ENCODE data around the gene ZNF71.

The ZNF71 gene

DNA sequence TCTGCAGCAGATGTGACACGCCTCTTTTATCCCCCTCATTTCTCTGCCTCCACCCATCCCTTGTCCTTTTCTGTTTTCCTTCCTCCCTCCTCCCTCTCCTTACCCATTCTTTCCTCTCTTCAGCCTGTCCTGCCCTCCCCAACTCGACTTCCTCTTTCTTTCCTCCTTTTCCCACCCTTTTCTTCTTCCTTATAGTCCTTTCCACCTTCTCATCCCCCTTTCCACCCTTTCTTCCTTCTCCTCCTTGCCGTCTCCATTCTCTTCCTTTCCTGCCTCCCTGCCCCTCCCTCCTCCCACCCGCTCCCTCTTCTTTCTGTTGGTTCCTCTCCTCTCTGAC, 688 bp upstream of the ZNF71 start:
- Histone ChIP-seq H3K36me3 (ENCODE audit: control insufficient read depth, insufficient read depth, low read length) (no peaks in the 10 kb centered on the region), H3K4me1 (ENCODE audit: control insufficient read depth, insufficient read depth, low read length) (peaks cover 3% of the 10 kb centered on the region), H3K4me3 (ENCODE audit: low read length) (peak overlapping the region; percentile 66; the same call in 1 of the 2 replicates), H3K27ac (ENCODE audit: low read length) (no peak overlapping the region), H3K9me3 (ENCODE audit: control insufficient read depth, insufficient read depth, low read length) (peaks cover 4% of the 10 kb centered on the region), H3K27me3 (ENCODE audit: control insufficient read depth, insufficient read depth, low read length) (no peaks in the 10 kb centered on the region)
- 100% methylated on average over 1 of the region's 4 CpGs for WGBS (ENCODE audit: insufficient coverage, insufficient read length)
- no peak for DNase-seq (ENCODE audit: low read depth, low spot score)

DNA sequence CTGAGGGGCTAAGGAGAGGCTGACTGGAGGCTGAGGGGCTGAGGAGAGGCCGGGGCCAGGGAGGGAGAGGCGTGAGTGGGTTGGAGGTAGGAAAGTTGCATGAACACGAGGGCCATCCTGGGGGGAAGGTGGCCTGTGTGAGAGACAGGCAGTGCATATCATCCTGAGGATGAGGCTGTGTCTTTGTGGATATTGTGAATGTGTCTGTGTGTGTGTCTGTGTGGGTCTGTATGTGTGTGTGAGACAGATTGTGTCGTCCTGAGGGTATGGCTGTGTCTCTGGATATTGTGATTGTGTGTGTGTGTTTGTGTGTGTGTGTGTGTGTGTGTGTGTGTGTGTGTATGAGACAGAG, 422 bp downstream of the ZNF71 start:
- no peaks in the 10 kb centered on the region for H3K36me3 ChIP-seq (ENCODE audit: control insufficient read depth, insufficient read depth, low read length)
- no peaks in the 10 kb centered on the region; the same call in 1 of the 2 replicates for H3K9me3 ChIP-seq (ENCODE audit: control insufficient read depth, insufficient read depth, low read length)
- H3K4me1 ChIP-seq (ENCODE audit: control insufficient read depth, insufficient read depth, low read length), result peaks cover 3% of the 10 kb centered on the region
- peak overlapping the region; percentile 95 for H3K4me3 ChIP-seq (ENCODE audit: low read length)
- no peak for DNase-seq (ENCODE audit: low read depth, low spot score)
- no peaks in the 10 kb centered on the region for H3K27me3 ChIP-seq (ENCODE audit: control insufficient read depth, insufficient read depth, low read length)
- no peak overlapping the region for H3K27ac ChIP-seq (ENCODE audit: low read length)
- no CpG with 5 or more reads among the region's 4 CpGs for WGBS (ENCODE audit: insufficient coverage, insufficient read length)

DNA sequence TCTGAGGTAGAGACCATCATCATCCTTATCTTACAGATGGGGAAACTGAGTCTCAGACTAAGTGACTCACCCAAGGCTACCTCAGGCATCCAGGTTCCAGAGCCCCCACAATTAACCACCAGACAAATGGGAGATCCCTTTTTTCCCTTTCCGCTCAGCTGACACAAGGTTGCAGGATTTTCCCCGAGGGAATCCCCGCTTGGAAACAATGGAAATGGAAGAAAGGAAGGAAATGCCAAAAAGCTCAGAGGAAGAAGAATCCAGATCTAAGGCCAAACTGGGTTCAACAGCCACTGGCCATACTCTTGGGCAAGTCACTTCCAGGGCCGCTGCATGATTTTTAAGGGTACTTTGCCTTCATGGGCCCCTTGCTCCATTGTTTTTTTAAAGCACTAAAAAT, 1.6 kb downstream of the ZNF71 start:
- no peaks in the 10 kb centered on the region for H3K27me3 ChIP-seq (ENCODE audit: control insufficient read depth, insufficient read depth, low read length)
- H3K9me3 ChIP-seq (ENCODE audit: control insufficient read depth, insufficient read depth, low read length), result no peaks in the 10 kb centered on the region
- no CpG with 5 or more reads among the region's 4 CpGs for WGBS (ENCODE audit: insufficient coverage, insufficient read length)
- no peak overlapping the region for H3K27ac ChIP-seq (ENCODE audit: low read length)
- H3K36me3 ChIP-seq (ENCODE audit: control insufficient read depth, insufficient read depth, low read length), result no peaks in the 10 kb centered on the region
- peaks cover 3% of the 10 kb centered on the region for H3K4me1 ChIP-seq (ENCODE audit: control insufficient read depth, insufficient read depth, low read length)
- DNase-seq (ENCODE audit: low read depth, low spot score), result no peak
- H3K4me3 ChIP-seq (ENCODE audit: low read length), result no peak overlapping the region

DNA sequence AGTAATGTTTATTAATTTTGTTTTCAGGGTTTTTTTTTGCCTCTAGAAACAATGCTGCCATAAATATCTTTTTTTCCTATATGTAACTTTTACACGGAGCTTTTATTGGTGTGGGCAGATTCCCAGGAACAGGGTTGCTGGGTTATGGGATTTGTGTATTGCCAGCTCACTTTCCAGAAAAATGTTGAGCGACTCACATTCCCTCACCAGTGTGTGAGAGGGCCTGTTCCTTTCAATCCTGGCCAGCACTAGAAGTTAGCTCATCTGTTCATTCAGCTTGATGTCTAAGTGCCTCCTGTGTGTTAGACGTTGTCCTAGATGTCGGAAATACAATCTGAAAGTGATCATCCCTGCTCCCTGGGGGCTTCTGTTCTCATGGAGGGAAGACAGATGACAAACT, 2.6 kb downstream of the ZNF71 start:
- no peak for DNase-seq (ENCODE audit: low read depth, low spot score)
- Histone ChIP-seq H3K27ac (ENCODE audit: low read length) (no peak overlapping the region), H3K27me3 (ENCODE audit: control insufficient read depth, insufficient read depth, low read length) (no peaks in the 10 kb centered on the region), H3K36me3 (ENCODE audit: control insufficient read depth, insufficient read depth, low read length) (no peaks in the 10 kb centered on the region), H3K9me3 (ENCODE audit: control insufficient read depth, insufficient read depth, low read length) (no peaks in the 10 kb centered on the region), H3K4me1 (ENCODE audit: control insufficient read depth, insufficient read depth, low read length) (peaks cover 3% of the 10 kb centered on the region), H3K4me3 (ENCODE audit: low read length) (no peak overlapping the region)
- no CpG with 5 or more reads among the region's 4 CpGs for WGBS (ENCODE audit: insufficient coverage, insufficient read length)

DNA sequence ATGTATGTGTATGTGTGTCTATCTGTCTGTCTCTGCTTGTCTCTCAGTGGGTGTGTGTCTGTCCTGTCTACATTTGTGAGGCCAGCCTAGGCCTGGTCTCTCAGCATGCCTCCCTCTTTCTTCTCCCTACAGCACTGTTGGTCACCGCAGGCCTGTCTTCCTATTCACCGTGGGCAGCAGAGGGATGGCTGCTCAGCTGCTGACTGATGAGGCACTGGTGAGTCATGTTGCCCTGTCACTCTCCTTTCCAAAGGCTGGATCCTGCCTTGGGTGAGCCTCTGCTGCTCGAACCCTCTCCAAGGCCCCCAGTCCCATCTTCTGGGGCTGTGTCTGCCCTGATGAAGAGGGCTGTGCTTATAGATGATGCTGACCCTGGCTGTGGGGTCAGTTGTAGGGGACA, 6.3 kb downstream of the ZNF71 start:
- H3K27ac ChIP-seq (ENCODE audit: low read length), result no peak overlapping the region
- no peaks in the 10 kb centered on the region for H3K27me3 ChIP-seq (ENCODE audit: control insufficient read depth, insufficient read depth, low read length)
- DNase-seq (ENCODE audit: low read depth, low spot score), result no peak
- no peak overlapping the region for H3K4me3 ChIP-seq (ENCODE audit: low read length)
- H3K9me3 ChIP-seq (ENCODE audit: control insufficient read depth, insufficient read depth, low read length), result no peaks in the 10 kb centered on the region
- WGBS (ENCODE audit: insufficient coverage, insufficient read length), result no CpG with 5 or more reads among the region's 3 CpGs
- H3K36me3 ChIP-seq (ENCODE audit: control insufficient read depth, insufficient read depth, low read length), result no peaks in the 10 kb centered on the region
- H3K4me1 ChIP-seq (ENCODE audit: control insufficient read depth, insufficient read depth, low read length), result no peaks in the 10 kb centered on the region

DNA sequence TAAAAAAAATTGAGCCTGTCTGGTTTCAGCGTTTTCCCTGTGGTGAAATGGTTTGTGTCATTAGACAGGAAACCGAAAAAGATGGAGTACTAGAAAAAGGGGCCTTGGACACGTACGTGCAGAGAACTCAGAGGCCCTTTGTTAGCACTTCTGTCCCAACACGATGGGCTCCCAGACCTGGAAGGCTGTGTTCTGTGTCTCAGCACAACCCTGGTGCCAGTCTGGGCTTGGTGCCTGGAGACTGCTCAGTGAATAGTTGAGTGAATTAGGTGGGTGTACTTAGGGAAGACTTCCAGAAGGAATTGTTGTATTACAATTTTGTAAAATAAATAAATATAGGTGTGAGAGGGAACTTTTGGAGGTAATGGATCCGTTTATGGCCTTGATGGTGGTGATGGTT, 8.7 kb downstream of the ZNF71 start:
- DNase-seq (ENCODE audit: low read depth, low spot score), result no peak
- H3K9me3 ChIP-seq (ENCODE audit: control insufficient read depth, insufficient read depth, low read length), result no peaks in the 10 kb centered on the region
- H3K36me3 ChIP-seq (ENCODE audit: control insufficient read depth, insufficient read depth, low read length), result no peaks in the 10 kb centered on the region
- H3K27ac ChIP-seq (ENCODE audit: low read length), result no peak overlapping the region
- H3K4me1 ChIP-seq (ENCODE audit: control insufficient read depth, insufficient read depth, low read length), result no peaks in the 10 kb centered on the region
- H3K4me3 ChIP-seq (ENCODE audit: low read length), result no peak overlapping the region
- H3K27me3 ChIP-seq (ENCODE audit: control insufficient read depth, insufficient read depth, low read length), result no peaks in the 10 kb centered on the region
- 100% methylated on average over 1 of the region's 6 CpGs for WGBS (ENCODE audit: insufficient coverage, insufficient read length)

DNA sequence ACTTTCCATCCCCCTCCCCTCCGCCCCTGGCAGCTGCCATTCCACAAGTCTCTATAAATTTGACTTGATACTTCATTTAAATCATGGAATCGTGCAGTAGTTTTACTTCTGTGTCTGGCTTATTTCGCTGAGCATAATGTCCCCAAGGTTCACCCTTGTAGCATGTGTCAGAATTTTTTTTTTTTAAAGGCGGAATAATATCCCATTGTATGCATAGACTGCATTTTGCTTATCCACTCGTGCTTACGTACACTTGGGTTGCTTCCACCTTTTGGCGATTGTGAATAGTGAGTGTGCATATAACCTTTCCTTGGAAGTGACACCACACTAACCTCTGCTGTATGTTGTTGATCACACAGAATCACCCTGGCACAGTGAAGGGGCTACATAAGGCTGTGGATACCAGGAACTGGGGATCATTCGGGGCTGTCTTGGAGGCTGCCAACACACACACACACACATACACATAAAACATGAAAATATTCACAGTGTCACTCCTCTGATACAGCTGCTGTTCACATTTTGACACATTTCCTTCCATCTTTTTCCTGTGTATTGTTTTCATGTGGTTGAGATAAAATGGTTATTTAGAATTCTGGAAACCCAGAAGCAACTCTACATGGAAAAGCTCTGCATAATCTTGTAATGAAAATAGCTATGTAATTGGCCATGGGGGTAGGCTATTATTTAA, 13.3 kb downstream of the ZNF71 start:
- no peak overlapping the region for H3K27ac ChIP-seq (ENCODE audit: low read length)
- no peak for DNase-seq (ENCODE audit: low read depth, low spot score)
- H3K4me1 ChIP-seq (ENCODE audit: control insufficient read depth, insufficient read depth, low read length), result 0 out of 2 replicates have a peak, but pooled peaks cover 2% of the 10 kb centered on the region
- no CpG with 5 or more reads among the region's 8 CpGs for WGBS (ENCODE audit: insufficient coverage, insufficient read length)
- H3K4me3 ChIP-seq (ENCODE audit: low read length), result no peak overlapping the region
- H3K9me3 ChIP-seq (ENCODE audit: control insufficient read depth, insufficient read depth, low read length), result no peaks in the 10 kb centered on the region
- no peaks in the 10 kb centered on the region for H3K27me3 ChIP-seq (ENCODE audit: control insufficient read depth, insufficient read depth, low read length)
- no peaks in the 10 kb centered on the region for H3K36me3 ChIP-seq (ENCODE audit: control insufficient read depth, insufficient read depth, low read length)

DNA sequence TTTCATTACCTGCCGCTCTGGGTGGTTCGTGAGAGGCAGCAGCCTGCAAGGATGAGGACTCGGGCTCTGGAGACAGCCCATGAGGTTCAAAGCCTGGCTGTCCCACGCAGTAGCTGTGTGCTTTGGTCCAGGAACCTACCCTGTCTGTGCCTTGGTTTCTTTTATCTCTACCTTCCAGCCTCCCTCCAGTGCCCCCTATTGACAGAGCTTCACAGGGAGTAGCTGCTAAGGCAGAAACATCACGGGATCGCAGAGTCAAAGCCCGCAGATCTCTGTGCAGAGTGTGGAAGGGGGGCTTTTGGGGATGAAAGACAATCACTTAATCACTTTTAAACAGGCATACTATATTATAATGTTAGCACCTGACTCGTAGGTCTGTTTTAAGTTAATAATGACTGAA, 16.2 kb downstream of the ZNF71 start:
- Histone ChIP-seq H3K27me3 (ENCODE audit: control insufficient read depth, insufficient read depth, low read length) (no peaks in the 10 kb centered on the region), H3K36me3 (ENCODE audit: control insufficient read depth, insufficient read depth, low read length) (no peaks in the 10 kb centered on the region), H3K4me3 (ENCODE audit: low read length) (no peak overlapping the region), H3K9me3 (ENCODE audit: control insufficient read depth, insufficient read depth, low read length) (no peaks in the 10 kb centered on the region), H3K27ac (ENCODE audit: low read length) (no peak overlapping the region), H3K4me1 (ENCODE audit: control insufficient read depth, insufficient read depth, low read length) (0 out of 2 replicates have a peak, but pooled peaks cover 2% of the 10 kb centered on the region)
- no peak for DNase-seq (ENCODE audit: low read depth, low spot score)
- no CpG with 5 or more reads among the region's 8 CpGs for WGBS (ENCODE audit: insufficient coverage, insufficient read length)

DNA sequence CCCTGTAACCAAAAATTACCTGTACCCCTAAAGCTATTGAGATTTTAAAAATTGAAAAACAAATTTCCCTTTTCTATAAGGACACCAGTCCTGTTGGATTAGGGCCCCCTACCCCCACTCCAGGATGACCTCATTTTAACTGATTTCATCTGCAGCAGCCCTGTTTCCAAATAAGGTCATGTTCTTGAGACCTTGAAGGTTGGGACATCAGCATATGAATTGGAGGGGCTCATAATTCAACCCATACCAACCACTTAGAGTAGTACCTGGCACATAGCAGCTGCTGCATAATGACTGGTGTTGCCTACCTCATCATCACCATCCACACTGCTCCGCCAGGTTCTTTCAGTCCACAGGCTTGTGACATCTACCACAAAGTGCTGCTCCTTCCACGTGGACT, 17.6 kb downstream of the ZNF71 start:
- Histone ChIP-seq H3K27me3 (ENCODE audit: control insufficient read depth, insufficient read depth, low read length) (no peaks in the 10 kb centered on the region), H3K4me1 (ENCODE audit: control insufficient read depth, insufficient read depth, low read length) (0 out of 2 replicates have a peak, but pooled peaks cover 2% of the 10 kb centered on the region), H3K36me3 (ENCODE audit: control insufficient read depth, insufficient read depth, low read length) (no peaks in the 10 kb centered on the region), H3K4me3 (ENCODE audit: low read length) (no peak overlapping the region), H3K27ac (ENCODE audit: low read length) (no peak overlapping the region), H3K9me3 (ENCODE audit: control insufficient read depth, insufficient read depth, low read length) (no peaks in the 10 kb centered on the region; the same call in 1 of the 2 replicates)
- no peak for DNase-seq (ENCODE audit: low read depth, low spot score)
- WGBS (ENCODE audit: insufficient coverage, insufficient read length), result no CpG with 5 or more reads among the region's 2 CpGs

DNA sequence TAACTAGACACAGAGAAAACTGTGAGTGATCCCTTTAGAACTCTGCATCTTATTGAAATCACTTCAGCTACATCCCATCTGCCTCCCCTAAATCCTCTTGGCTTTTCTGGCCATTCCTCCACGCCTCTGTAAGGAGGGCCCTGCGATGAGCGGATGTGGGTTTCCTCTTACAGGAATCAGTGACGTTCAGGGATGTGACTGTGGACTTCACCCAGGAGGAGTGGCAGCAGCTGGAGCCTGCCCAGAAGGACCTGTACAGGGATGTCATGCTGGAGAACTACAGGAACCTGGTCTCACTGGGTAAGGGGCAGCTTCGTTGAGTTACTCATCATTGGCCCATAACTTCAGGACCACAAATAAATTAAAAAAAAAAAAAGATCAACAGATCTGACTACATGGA, 18.5 kb downstream of the ZNF71 start:
- no peak overlapping the region for H3K4me3 ChIP-seq (ENCODE audit: low read length)
- DNase-seq (ENCODE audit: low read depth, low spot score), result no peak
- no peaks in the 10 kb centered on the region; the same call in 1 of the 2 replicates for H3K9me3 ChIP-seq (ENCODE audit: control insufficient read depth, insufficient read depth, low read length)
- H3K27me3 ChIP-seq (ENCODE audit: control insufficient read depth, insufficient read depth, low read length), result no peaks in the 10 kb centered on the region
- peaks cover 3% of the 10 kb centered on the region; the same call in 1 of the 2 replicates for H3K36me3 ChIP-seq (ENCODE audit: control insufficient read depth, insufficient read depth, low read length)
- 0 out of 2 replicates have a peak, but pooled peaks cover 2% of the 10 kb centered on the region for H3K4me1 ChIP-seq (ENCODE audit: control insufficient read depth, insufficient read depth, low read length)
- H3K27ac ChIP-seq (ENCODE audit: low read length), result no peak overlapping the region
- no CpG with 5 or more reads among the region's 5 CpGs for WGBS (ENCODE audit: insufficient coverage, insufficient read length)

DNA sequence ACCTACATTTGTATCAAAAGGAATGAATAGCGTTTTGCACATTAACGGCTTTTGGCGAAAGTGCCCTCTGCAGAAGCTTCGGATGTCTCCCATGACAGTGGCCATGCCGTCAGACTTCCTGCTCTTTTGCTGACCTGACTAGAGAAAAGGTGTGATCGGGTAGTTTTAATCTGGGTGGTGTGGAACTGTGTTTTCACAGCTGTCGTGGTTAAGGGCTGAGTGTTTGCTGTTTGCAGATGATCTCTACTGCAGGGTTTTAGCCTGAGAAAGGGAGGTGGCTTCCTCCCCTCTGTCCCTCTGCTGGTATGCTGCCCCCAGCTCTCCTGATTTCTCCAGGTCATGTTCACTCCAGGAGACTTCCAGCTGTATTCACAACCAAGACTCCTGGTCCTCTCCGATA, 22.4 kb downstream of the ZNF71 start:
- Histone ChIP-seq H3K4me1 (ENCODE audit: control insufficient read depth, insufficient read depth, low read length) (peaks cover 2% of the 10 kb centered on the region; the same call in 1 of the 2 replicates), H3K36me3 (ENCODE audit: control insufficient read depth, insufficient read depth, low read length) (peaks cover 13% of the 10 kb centered on the region; the same call in 1 of the 2 replicates), H3K27me3 (ENCODE audit: control insufficient read depth, insufficient read depth, low read length) (no peaks in the 10 kb centered on the region), H3K4me3 (ENCODE audit: low read length) (no peak overlapping the region), H3K27ac (ENCODE audit: low read length) (no peak overlapping the region), H3K9me3 (ENCODE audit: control insufficient read depth, insufficient read depth, low read length) (no peaks in the 10 kb centered on the region; the same call in 1 of the 2 replicates)
- WGBS (ENCODE audit: insufficient coverage, insufficient read length), result no CpG with 5 or more reads among the region's 8 CpGs
- no peak for DNase-seq (ENCODE audit: low read depth, low spot score)

Measured in iPS DF 6.9 (cell line).